Right renal cortex interstitium (tissue), 3 donors: Measurements from ENCODE around the gene ING2. TPM values are rescaled to one million over a fixed set of nuclear protein-coding genes. Genes with fewer than 3 reads are reported as not detected.

Experiments
- DNase-seq, 3 donors: peaks; one replicate each; pipeline ENCODE4 v3.0.0-alpha.2; 2013; ENCODE audit warnings: low read depth in 3 of 3, low spot score in 2 of 3
- polyA plus RNA-seq, 3 donors: library from polyadenylated mRNA; unstranded; fragments of 120-200 nt; gene quantifications; one replicate each; pipeline ENCODE4 v1.2.1, GENCODE V29; 2013; ENCODE audit not compliant: insufficient read length in 3 of 3

The ING2 gene
- polyA plus RNA-seq, 3 donors: 27.2 to 29.1 (median 28.4) TPM

DNA sequence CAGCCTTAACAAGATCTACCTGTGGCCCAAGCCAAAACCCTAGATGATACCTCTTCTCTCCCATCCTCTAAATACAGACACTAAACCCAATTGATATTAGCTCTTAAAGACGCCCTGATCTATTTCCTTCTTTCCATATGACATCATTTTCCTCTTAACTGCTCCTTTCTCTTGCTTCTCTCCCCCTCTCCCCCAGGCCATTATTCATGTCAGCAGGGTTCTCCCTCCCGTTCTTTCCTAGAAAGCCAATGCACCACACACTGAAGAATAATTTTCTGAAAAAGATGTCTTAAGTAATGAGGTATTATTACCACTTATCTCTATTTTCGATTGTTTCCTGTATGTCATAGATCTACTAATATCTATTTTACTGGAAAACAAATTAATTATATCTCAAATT lies 9.7 kb upstream of the ING2 start:
- DNase-seq: no peak

DNA sequence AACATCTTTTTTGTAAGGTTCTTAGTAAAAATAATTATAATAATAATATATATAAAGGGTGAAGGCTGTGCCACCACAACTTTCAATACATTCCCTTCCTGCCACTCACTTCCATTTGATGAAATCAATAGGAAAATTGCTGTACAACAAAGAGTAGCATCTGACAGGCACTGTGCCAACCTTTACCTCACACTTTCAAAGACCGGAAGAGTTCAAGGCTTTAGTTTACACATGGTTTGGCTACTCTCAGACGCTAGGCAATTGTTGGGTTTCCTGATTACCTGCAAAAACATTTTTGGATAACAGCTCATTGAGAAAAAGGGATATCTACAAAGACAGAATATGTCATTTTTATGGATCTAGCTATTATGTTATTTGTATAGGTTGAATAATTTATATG lies 5.5 kb upstream of the ING2 start:
- DNase-seq: no peak

- DNase-seq: no peak
These were observed 5.1 kb upstream of the ING2 start for GRCh38 chr4:183499801-183500200.

DNA sequence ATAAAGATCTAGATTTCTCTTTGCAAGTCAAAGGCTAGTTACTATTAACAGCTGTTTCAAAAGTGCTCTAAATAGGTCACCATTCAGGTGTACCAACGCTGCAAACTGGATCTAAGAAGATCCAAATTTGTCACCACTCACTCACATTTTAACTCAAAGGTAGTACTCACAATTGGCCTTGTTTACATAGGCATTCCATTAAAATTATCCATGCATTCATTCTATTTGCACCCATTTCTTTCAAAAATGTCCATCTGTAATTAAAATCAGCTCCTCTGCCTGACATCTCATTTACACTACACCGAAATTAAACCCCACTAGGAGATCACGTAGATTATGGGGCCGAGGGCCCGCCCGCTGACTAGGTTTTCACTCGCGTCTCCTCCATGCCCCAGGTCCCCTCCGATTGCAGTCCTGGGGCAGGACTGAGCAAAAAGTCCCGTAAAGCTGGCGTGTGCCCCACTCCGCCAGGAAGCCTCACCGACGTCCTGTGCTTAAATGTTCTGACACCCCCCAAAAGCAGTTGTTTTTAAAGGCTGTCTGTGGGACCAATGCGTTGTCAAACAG lies 1.3 kb upstream of the ING2 start:
- DNase-seq: peak in 1 of 3 donors; percentile 40

GRCh38 chr4:183504064-183504929 lies 561 bp upstream of the ING2 start:
- DNase-seq: peak; percentile 93 to 96 (median 95)

DNA sequence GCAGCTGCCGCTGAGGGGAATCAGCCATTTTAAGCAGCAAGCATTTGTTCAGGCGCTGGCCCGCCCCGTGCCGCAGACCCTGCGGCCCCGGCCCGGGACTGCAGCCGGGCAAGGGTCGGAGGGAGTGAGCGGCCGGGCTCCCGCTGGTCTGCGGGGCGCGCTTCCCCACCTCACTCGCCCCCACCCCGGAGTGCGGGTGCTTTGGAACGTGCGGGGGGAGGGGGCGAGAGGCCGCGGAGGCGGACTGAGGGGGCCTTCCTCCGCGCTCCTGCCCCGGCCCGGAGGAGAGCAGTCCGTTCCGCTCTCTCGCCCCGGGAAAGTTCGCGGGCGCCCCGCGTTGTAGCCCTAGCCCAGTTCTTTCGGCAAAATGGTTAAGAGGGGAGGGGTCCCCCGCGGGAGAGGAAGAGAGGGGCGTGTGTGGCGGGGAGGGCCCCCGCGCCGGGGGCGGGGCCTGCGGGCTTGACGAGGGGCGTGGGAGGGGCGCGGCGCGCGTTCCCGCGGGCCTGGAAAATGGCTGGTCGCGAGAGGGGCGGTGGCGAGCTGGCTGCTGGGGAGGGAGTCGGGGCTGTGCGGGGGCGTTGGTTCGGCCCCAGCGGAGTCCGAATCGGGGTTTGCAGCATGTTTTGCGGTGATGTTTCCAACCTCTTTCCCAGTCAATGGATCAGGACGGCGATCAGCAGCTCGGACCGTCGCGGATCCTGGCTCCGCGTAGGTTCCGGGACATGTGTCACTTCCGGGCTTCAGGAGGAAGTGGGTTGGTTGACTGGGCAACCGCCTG lies 942 bp downstream of the ING2 start:
- DNase-seq: peak; percentile 78 to 87 (median 86)

DNA sequence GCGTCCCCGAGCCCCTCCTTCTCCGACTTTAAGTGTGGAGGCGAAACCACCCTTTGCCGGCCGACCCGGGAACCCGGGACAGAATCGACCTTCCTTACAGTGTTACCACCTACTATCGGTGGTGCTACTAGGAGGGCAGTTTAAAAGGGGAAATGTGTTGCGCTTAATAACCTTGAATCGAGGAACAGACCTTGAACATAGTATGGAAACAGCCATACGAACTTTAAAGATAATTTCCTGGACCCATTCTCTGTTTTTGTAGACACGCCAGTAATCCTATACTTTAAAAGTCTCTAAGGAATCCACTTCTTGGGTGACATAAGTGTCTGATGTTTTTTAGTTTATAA lies 1.5 kb downstream of the ING2 start:
- DNase-seq: no peak

DNA sequence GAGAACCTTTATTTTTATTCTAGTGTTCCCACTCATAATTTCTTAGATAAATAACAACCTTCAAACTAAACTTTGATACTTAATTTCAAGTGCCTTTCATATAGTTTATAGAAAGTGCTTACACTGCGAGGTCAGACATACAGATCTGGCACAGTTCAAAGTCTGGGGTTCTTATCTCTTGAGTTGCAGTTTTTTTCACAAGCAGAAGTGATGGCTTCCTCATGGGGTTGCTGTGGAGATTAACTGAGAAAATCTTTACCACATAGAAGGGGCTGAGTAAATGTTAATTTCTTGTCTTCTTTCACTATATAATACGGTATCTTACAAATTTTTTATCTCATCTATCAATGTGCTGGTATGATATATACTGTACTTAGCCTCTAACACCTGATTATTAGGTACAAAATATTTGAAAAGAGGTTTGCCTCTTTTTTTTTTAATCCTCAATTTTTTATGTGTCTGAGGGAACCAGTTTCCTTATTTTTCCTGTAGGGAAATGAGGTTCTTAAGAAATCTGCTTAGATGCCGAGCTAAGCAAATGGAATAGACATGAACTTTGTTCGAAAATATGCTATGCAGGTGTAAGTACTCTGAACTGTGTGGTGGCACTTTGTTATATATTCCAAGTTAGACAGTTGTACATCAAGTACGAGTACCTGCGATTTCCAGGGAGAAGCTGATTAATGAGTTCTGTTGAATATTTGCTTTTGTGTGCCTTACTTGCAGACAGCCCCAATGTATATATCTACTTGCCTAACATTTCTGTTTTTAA lies 3.3 kb downstream of the ING2 start:
- no peak for DNase-seq

DNA sequence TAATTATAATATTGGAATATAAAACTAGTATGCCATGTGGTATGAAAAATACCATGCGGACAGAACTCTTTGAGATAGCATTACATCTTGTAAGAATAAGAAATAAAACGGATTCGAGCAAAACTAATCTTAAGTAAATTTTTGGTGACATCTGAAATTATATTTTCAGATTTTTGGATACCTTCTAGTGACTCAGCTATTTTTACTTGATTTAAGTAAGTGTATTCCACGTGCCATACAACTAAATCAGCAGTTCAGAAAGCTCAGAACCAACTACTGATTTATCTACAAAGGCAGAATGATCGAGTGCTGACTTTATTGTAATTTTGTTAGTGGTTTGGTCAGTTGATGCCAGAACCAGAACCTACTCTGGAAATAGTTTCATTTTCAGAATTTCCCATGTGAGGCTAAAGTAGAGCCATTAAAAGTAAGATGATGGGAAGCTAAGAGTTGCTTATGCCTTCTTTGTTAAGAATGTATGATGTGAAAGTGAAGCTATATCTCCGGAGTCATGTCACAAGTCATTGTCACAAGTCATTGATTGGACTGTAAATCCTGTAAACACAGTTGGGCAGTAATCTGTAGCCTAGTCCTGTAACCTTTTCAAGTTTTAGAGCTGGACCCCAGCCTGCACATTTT lies 4.0 kb downstream of the ING2 start:
- DNase-seq: no peak

DNA sequence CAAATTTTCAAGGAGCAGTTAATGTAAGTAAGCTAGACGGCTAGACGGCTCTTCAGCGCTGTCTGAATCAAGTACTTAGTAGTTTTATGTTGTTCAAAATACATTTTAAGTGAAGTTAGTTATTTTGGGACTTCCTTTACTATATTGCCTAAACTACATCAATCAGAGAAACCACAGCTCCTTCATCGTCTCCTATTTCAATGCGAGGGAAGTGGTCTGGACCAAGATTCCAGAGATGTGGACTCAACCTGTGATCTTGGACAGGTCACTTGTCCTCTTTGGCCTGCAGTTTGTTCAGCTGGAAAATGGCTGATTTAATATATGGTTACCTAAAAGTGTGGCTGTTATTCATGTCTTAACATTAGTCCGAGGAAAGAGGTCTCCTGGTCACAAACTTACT lies 10.6 kb downstream of the ING2 start:
- no peak for DNase-seq

DNA sequence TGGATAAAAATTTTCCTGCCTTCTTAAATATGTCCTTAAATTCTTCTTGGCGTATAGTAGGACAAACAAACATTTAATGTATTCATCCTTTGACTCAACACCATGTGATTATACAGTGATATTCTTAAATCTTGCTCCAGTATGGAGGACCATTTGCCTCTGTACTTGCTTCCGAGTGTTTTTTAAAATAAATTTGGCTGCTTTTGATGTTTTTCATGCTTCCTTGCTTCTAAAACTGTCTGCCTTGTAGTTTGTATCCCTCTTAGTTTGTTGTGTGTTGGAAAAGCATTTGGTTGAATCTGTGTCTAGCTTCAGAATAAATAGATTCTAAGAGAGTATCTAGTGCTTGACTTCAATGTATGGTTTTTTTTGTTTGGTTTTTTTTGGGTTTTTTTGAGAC lies 12.3 kb downstream of the ING2 start:
- no peak for DNase-seq

GRCh38 chr4:183517781-183518180 lies 12.9 kb downstream of the ING2 start:
- no peak for DNase-seq

DNA sequence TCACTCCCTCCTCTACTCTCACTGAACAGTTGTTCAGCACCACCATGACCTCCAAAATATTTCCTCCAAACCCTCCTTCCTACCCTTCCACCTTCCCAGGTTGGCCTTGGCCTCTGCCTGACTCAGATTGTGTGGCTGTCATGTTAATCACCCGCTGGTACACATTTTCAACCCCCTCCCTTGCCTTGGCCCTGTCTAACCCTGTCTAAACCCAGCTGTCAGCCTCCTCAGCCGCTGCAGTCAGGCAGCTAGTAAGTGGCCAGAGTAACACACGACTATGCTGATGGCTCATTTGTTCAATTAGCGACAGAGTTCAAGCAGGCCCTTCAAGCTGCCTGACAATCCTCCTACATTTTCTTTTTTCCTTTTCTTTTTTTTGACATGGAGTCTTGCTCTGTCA lies 18.0 kb downstream of the ING2 start:
- DNase-seq: no peak

DNA sequence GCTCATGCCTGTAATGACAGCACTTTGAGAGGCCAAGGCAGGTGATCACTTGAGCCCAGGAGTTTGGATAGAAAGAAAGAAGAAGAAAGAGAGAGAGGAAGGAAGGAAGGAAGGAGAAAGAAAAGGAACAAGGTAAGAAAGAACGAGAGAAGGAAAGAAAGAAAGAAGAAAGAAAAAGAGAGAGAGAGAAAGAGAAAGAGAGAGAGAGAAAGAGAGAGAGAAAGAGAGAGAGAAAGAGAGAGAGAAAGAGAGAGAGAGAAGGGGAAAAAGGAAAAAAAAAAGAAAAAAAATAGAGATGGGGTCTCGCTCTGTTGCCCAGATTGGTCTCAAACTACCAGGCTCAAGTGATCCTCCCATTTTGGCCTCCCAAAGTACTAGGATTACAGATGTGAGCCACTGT lies 22.5 kb downstream of the ING2 start:
- no peak for DNase-seq

DNA sequence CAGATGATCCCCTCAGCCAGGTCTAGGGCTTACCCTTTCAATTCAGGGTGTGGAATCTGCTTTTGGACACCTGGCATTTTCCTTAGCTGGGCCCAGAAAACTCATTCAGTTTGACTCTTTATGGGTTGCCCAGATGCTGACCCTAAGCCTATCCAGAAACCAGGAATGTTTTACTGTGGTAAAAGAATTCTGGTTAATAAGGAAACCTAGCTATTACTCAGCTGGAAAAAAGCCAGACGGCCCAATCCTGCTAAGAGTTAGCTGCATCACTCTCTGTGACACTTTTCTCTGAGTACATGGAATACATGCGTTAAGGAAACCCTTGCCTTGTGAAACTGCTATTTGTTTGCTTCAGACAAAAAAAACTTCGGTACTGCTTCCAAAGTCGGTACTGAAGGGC lies 28.0 kb downstream of the ING2 start:
- DNase-seq: no peak

DNA sequence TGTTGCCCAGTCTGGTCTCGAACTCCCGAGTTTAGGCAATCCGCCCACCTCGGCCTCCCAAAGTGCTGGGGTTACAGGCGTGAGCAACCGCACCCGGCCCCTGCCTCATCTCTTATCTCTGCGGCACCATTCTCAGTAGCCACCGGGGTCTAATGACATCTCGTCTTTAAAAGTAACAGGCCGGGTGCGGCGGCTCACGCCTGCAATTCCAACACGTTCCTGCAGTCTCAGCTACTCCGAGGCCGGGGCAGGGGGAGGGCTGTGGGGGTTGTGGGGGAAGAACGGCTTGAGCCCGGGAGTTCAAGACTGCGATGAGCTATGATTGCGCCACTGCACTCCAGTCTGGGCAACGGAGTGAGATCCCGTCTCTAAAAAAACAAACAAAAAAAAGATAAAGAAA lies 28.8 kb downstream of the ING2 start:
- DNase-seq: no peak

GRCh38 chr4:183540410-183541009 lies 35.7 kb downstream of the ING2 start:
- no peak for DNase-seq

- no peak for DNase-seq
These were observed 36.3 kb downstream of the ING2 start for GRCh38 chr4:183541010-183541751.

GRCh38 chr4:183541752-183542040 lies 36.8 kb downstream of the ING2 start:
- no peak for DNase-seq

DNA sequence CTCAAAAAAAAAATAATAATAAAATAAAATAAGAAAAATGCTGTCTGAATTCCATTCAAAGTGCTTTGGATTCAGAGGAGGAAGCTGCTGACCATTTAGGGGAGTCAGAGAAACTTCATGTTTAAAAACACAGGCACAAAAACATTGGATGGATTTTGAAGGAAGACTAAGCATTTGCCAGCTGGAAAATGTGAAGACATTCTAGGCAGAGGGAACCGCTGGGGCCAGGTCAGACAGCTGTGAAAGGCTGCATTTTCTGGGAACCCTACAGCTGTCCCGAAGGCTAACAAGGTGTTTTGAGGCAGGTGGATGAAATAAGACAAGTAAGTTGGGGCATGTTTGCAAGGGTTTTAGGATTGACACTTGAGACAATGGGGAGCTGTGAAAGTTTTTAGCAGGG lies 38.6 kb downstream of the ING2 start:
- no peak for DNase-seq
